Ishikawa (cell line): ENCODE data around the gene BAD.

Experiments used
- CREB1 ChIP-seq: IDR thresholded peaks from 2 replicates; pipeline ENCODE4 v1.6.1; 2012; ENCODE audit warnings: low read depth
- EP300 ChIP-seq: IDR thresholded peaks from 2 replicates; pipeline ENCODE4 v1.6.1; 2012; ENCODE audit warnings: borderline replicate concordance
- FOXM1 ChIP-seq: IDR thresholded peaks from 2 replicates; pipeline ENCODE4 v1.6.1; 2012; ENCODE audit warnings: low read depth, borderline replicate concordance
- MAX ChIP-seq: IDR thresholded peaks from 2 replicates; pipeline ENCODE4 v1.6.1; 2012
- NFIC ChIP-seq: IDR thresholded peaks from 2 replicates; pipeline ENCODE4 v1.6.1; 2012
- RAD21 ChIP-seq: IDR thresholded peaks from 2 replicates; pipeline ENCODE4 v1.6.1; 2012; ENCODE audit warnings: low read depth
- TAF1 ChIP-seq: IDR thresholded peaks from 2 replicates; pipeline ENCODE4 v1.6.1; 2012; ENCODE audit warnings: low read depth, mild to moderate bottlenecking
- TCF12 ChIP-seq: IDR thresholded peaks from 2 replicates; pipeline ENCODE4 v1.6.1; 2012; ENCODE audit warnings: low read depth
- TEAD4 ChIP-seq: IDR thresholded peaks from 2 replicates; pipeline ENCODE4 v1.6.1; 2012
- YY1 ChIP-seq: IDR thresholded peaks from 2 replicates; pipeline ENCODE4 v1.6.1; 2012; ENCODE audit warnings: low read depth

DNA sequence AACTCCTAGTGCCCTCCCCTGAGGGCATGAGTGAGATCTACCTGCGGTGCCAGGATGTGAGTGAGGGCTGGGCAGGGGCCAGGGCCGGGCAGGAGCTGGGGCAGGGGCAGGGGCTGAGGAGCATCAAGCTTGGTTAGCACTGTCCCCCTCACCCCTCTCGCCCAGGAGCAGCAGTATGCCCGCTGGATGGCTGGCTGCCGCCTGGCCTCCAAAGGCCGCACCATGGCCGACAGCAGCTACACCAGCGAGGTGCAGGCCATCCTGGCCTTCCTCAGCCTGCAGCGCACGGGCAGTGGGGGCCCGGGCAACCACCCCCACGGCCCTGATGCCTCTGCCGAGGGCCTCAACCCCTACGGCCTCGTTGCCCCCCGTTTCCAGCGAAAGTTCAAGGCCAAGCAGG, 64.2 kb downstream of the BAD start:
- no peak for TF ChIP-seq TAF1
- TF ChIP-seq EP300 = no peak
- TF ChIP-seq FOXM1 = no peak
- TF ChIP-seq CREB1 = no peak
- no peak for TF ChIP-seq YY1
- no peak for TF ChIP-seq TCF12
- no peak for TF ChIP-seq RAD21
- no peak for TF ChIP-seq NFIC
- TF ChIP-seq TEAD4 = no peak
- no peak for TF ChIP-seq MAX
